Measurements from ENCODE around the gene VAV2. TPM values are rescaled to one million over a fixed set of nuclear protein-coding genes. Genes with fewer than 3 reads are reported as not detected.

Gene VAV2
- total RNA-seq, 1 donor from 2014 or later = 24.4 TPM

- no peak overlapping the region for H3K27ac Mint-ChIP-seq (ENCODE audit: unreplicated experiment)
- no peaks in the 10 kb centered on the region for H3K9me3 Mint-ChIP-seq (ENCODE audit: unreplicated experiment)
Measured at GRCh38 chr9:133849110-133849670, 142.9 kb downstream of the VAV2 start.

GRCh38 chr9:133848471-133849109 is 143.5 kb downstream of the VAV2 start:
- no peak for TF ChIP-seq CTCF (IDR thresholded peaks at IDR 0.05)
- Mint-ChIP-seq H3K4me1 (ENCODE audit: unreplicated experiment) (peaks cover 18% of the 10 kb centered on the region), H3K27me3 (ENCODE audit: unreplicated experiment) (no peaks in the 10 kb centered on the region), H3K4me3 (ENCODE audit: unreplicated experiment) (no peak overlapping the region), H3K27ac (ENCODE audit: unreplicated experiment) (no peak overlapping the region), H3K36me3 (ENCODE audit: unreplicated experiment) (no peaks in the 10 kb centered on the region), H3K9me3 (ENCODE audit: unreplicated experiment) (no peaks in the 10 kb centered on the region)
- DNase-seq (ENCODE audit: extremely low spot score, unreplicated experiment) = no peak

More at GRCh38 chr9:133849110-133849670, 142.9 kb downstream of the VAV2 start:
- H3K4me3 Mint-ChIP-seq (ENCODE audit: unreplicated experiment) = no peak overlapping the region
- no peaks in the 10 kb centered on the region for H3K27me3 Mint-ChIP-seq (ENCODE audit: unreplicated experiment)
- H3K36me3 Mint-ChIP-seq (ENCODE audit: unreplicated experiment) = no peaks in the 10 kb centered on the region
- H3K4me1 Mint-ChIP-seq (ENCODE audit: unreplicated experiment) = peaks cover 13% of the 10 kb centered on the region
- no peak for TF ChIP-seq CTCF (IDR thresholded peaks at IDR 0.05)
- DNase-seq (ENCODE audit: extremely low spot score, unreplicated experiment) = no peak

- Mint-ChIP-seq H3K4me3 (ENCODE audit: unreplicated experiment) (no peak overlapping the region), H3K4me1 (ENCODE audit: unreplicated experiment) (peaks cover 38% of the 10 kb centered on the region), H3K36me3 (ENCODE audit: unreplicated experiment) (no peaks in the 10 kb centered on the region), H3K27ac (ENCODE audit: unreplicated experiment) (no peak overlapping the region), H3K27me3 (ENCODE audit: unreplicated experiment) (no peaks in the 10 kb centered on the region), H3K9me3 (ENCODE audit: unreplicated experiment) (no peaks in the 10 kb centered on the region)
- no peak for TF ChIP-seq CTCF (IDR thresholded peaks at IDR 0.05)
- DNase-seq (ENCODE audit: extremely low spot score, unreplicated experiment) = no peak
Measured at GRCh38 chr9:133846483-133847090, 145.5 kb downstream of the VAV2 start.

GRCh38 chr9:133845440-133845839 is 146.7 kb downstream of the VAV2 start:
- DNase-seq (ENCODE audit: extremely low spot score, unreplicated experiment) = no peak
- H3K9me3 Mint-ChIP-seq (ENCODE audit: unreplicated experiment) = no peaks in the 10 kb centered on the region
- H3K36me3 Mint-ChIP-seq (ENCODE audit: unreplicated experiment) = no peaks in the 10 kb centered on the region
- H3K4me3 Mint-ChIP-seq (ENCODE audit: unreplicated experiment) = no peak overlapping the region
- no peaks in the 10 kb centered on the region for H3K27me3 Mint-ChIP-seq (ENCODE audit: unreplicated experiment)
- peaks cover 46% of the 10 kb centered on the region for H3K4me1 Mint-ChIP-seq (ENCODE audit: unreplicated experiment)
- no peak for TF ChIP-seq CTCF (IDR thresholded peaks at IDR 0.05)
- H3K27ac Mint-ChIP-seq (ENCODE audit: unreplicated experiment) = no peak overlapping the region

- no peak for TF ChIP-seq CTCF (IDR thresholded peaks at IDR 0.05)
- H3K27ac Mint-ChIP-seq (ENCODE audit: unreplicated experiment) = no peak overlapping the region
- H3K9me3 Mint-ChIP-seq (ENCODE audit: unreplicated experiment) = no peaks in the 10 kb centered on the region
- peaks cover 51% of the 10 kb centered on the region for H3K4me1 Mint-ChIP-seq (ENCODE audit: unreplicated experiment)
- no peak overlapping the region for H3K4me3 Mint-ChIP-seq (ENCODE audit: unreplicated experiment)
- DNase-seq (ENCODE audit: extremely low spot score, unreplicated experiment) = no peak
- no peaks in the 10 kb centered on the region for H3K36me3 Mint-ChIP-seq (ENCODE audit: unreplicated experiment)
- no peaks in the 10 kb centered on the region for H3K27me3 Mint-ChIP-seq (ENCODE audit: unreplicated experiment)
Measured at GRCh38 chr9:133844881-133845410, 147.2 kb downstream of the VAV2 start.
